ENCODE measurements around the gene GRID2.

GRID2 gene

DNA sequence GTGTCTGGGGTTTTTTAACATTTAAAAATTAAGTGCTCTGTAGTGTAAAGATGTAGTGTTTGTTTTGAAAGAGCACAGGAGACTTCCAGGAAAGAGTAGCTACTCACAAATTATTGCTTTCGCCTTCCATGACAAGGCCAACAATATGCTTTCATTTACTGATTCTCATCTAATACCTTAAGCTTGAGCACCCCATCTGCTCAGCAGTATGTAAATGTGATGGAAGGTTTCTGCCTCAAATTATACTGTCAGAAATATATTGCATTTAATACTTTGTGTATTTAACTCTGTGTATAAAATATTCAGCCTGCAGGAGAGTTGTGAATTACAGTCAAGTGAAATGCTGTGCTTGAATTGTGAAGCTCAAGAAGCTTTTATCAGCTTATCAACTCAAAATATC lies 1228.5 kb downstream of the GRID2 start:
- WGBS, 2 donors (ENCODE audit: extremely low coverage in 2 of 2, insufficient read length in 2 of 2, insufficient replicate concordance in 1 of 2): no CpG with 5 or more reads among the region's 1 CpG
- H2AK5ac ChIP-seq (ENCODE audit: low read depth, low read length): no peak overlapping the region
- H2BK5ac ChIP-seq (ENCODE audit: low read length): no peak overlapping the region
- H2BK120ac ChIP-seq (ENCODE audit: low read depth, low read length): no peak overlapping the region
- H3K79me1 ChIP-seq (ENCODE audit: low read depth, low read length): no peaks in the 10 kb centered on the region
- no peak overlapping the region for H4K91ac ChIP-seq (ENCODE audit: low read depth, low read length, poor library complexity)
- no peak overlapping the region for H3K4me2 ChIP-seq (ENCODE audit: insufficient read depth, low read length, poor library complexity, severe bottlenecking)
- H3K23ac ChIP-seq (ENCODE audit: low read depth, low read length, poor library complexity): no peak overlapping the region
- H3K27ac ChIP-seq (replicated peaks; ENCODE audit: low read length): no peak overlapping the region
- no peak overlapping the region for H3K9ac ChIP-seq (ENCODE audit: low read depth, low read length, poor library complexity)
- no peaks in the 10 kb centered on the region for H3K9me3 ChIP-seq (replicated peaks in 1 of 2; ENCODE audit: control insufficient read depth in 2 of 2, insufficient read depth in 1 of 2, low read depth in 1 of 2, low read length in 2 of 2)
- no peak overlapping the region for H3K14ac ChIP-seq (ENCODE audit: low read length)
- H3K4me1 ChIP-seq (ENCODE audit: control insufficient read depth in 2 of 2, insufficient read depth in 1 of 2, low read depth in 1 of 2, low read length in 2 of 2): no peaks in the 10 kb centered on the region
- no peak overlapping the region for H2BK15ac ChIP-seq (ENCODE audit: low read length)
- H4K8ac ChIP-seq (ENCODE audit: low read depth, low read length): no peak overlapping the region
- H3K4me3 ChIP-seq (ENCODE audit: low read length in 2 of 2): no peak overlapping the region
- H2BK12ac ChIP-seq (ENCODE audit: low read length): no peak overlapping the region
- H3K27me3 ChIP-seq (ENCODE audit: control insufficient read depth in 3 of 3, insufficient read depth in 3 of 3, low read depth in 1 of 3, low read length in 3 of 3): no peaks in the 10 kb centered on the region
- no peak for DNase-seq (ENCODE audit: low spot score)
- no peak overlapping the region for H2AFZ ChIP-seq (ENCODE audit: low read length)
- H3K36me3 ChIP-seq (replicated peaks in 1 of 2; ENCODE audit: control insufficient read depth in 2 of 2, insufficient read depth in 2 of 2, low read length in 2 of 2): no peaks in the 10 kb centered on the region
- H3K4ac ChIP-seq (ENCODE audit: low read length): no peak overlapping the region
- H3K18ac ChIP-seq (ENCODE audit: low read length): no peak overlapping the region

DNA sequence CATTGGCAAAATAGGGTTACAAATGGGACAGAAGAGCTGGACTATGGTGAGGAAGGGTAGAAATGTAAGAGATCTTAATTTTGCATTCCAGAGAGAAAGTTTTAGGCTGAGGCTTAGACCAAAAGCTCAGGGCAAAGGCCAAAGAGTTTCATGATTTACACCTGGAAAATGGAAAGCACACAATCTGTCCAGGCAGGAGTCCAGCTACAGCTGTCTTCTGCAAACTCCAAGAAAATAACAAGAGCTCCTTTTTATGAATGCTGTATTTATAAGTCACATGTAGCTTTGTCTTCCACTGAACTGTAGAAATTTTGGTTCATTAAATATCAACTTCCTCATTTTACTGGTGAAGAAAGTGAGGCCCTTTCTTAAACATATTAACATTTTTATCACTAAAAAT lies 1236.8 kb downstream of the GRID2 start:
- Histone ChIP-seq H2AFZ (ENCODE audit: low read length) (no peak overlapping the region), H3K36me3 (replicated peaks in 1 of 2; ENCODE audit: control insufficient read depth in 2 of 2, insufficient read depth in 2 of 2, low read length in 2 of 2) (no peaks in the 10 kb centered on the region), H3K18ac (ENCODE audit: low read length) (no peak overlapping the region), H3K79me1 (ENCODE audit: low read depth, low read length) (no peaks in the 10 kb centered on the region), H3K9me3 (replicated peaks in 1 of 2; ENCODE audit: control insufficient read depth in 2 of 2, insufficient read depth in 1 of 2, low read depth in 1 of 2, low read length in 2 of 2) (no peaks in the 10 kb centered on the region), H3K27me3 (ENCODE audit: control insufficient read depth in 3 of 3, insufficient read depth in 3 of 3, low read depth in 1 of 3, low read length in 3 of 3) (no peaks in the 10 kb centered on the region), H4K91ac (ENCODE audit: low read depth, low read length, poor library complexity) (no peak overlapping the region), H2BK120ac (ENCODE audit: low read depth, low read length) (no peak overlapping the region), H3K4me1 (ENCODE audit: control insufficient read depth in 2 of 2, insufficient read depth in 1 of 2, low read depth in 1 of 2, low read length in 2 of 2) (no peaks in the 10 kb centered on the region), H3K23ac (ENCODE audit: low read depth, low read length, poor library complexity) (no peak overlapping the region), H3K27ac (replicated peaks; ENCODE audit: low read length) (no peak overlapping the region), H2BK15ac (ENCODE audit: low read length) (no peak overlapping the region), H4K8ac (ENCODE audit: low read depth, low read length) (no peak overlapping the region), H2BK5ac (ENCODE audit: low read length) (no peak overlapping the region), H2BK12ac (ENCODE audit: low read length) (no peak overlapping the region), H3K4me3 (ENCODE audit: low read length in 2 of 2) (no peak overlapping the region), H3K4ac (ENCODE audit: low read length) (no peak overlapping the region), H3K9ac (ENCODE audit: low read depth, low read length, poor library complexity) (no peak overlapping the region), H3K14ac (ENCODE audit: low read length) (no peak overlapping the region), H2AK5ac (ENCODE audit: low read depth, low read length) (no peak overlapping the region), H3K4me2 (ENCODE audit: insufficient read depth, low read length, poor library complexity, severe bottlenecking) (no peak overlapping the region)
- DNase-seq (ENCODE audit: low spot score): no peak

DNA sequence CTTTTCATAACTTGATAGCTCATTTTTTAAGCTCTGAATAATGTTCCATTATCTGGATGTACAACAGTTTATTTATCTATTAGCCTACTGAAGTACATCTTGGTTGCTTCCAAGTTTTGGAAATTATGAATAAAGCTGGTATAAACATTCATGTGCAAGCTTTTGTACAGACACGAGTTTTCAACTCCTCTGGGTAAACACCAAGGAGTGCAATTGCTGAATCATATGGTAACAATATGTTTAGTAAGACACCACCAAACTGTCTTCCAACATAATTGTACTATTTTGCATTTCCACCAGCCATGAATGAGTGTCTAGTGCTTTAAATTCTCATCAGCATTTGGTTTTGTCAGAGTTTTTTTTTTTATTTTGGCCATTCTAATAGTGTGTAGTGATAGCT lies 1258.1 kb downstream of the GRID2 start:
- no peak overlapping the region for H3K4me3 ChIP-seq (ENCODE audit: low read length in 2 of 2)

DNA sequence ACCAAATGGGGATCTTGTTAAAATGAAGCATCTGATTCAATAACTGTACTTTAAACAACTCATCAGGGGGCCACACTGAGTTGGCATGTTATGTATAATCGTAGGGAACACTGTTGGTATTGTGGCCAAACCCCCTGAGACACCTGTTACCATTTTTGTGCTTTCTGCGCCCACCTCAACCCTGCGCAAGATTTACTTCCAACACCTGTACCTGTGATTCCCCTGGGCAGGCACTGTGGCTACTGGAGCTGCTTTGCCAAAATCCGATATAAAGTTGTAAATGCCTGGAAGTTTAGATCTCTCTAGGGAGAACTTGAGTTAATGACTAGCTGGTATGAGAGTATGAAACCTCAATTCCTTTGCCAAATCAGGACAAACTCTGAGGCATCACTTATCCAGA lies 1265.0 kb downstream of the GRID2 start:
- no peaks in the 10 kb centered on the region for H3K36me3 ChIP-seq (replicated peaks in 1 of 2; ENCODE audit: control insufficient read depth in 2 of 2, insufficient read depth in 2 of 2, low read length in 2 of 2)
- no peak overlapping the region for H3K4ac ChIP-seq (ENCODE audit: low read length)
- no peak overlapping the region for H4K91ac ChIP-seq (ENCODE audit: low read depth, low read length, poor library complexity)
- H3K18ac ChIP-seq (ENCODE audit: low read length): no peak overlapping the region
- H3K23ac ChIP-seq (ENCODE audit: low read depth, low read length, poor library complexity): no peak overlapping the region
- H2BK5ac ChIP-seq (ENCODE audit: low read length): no peak overlapping the region
- H3K9ac ChIP-seq (ENCODE audit: low read depth, low read length, poor library complexity): no peak overlapping the region
- H2AK5ac ChIP-seq (ENCODE audit: low read depth, low read length): no peak overlapping the region
- DNase-seq (ENCODE audit: low spot score): no peak
- no peak overlapping the region for H3K14ac ChIP-seq (ENCODE audit: low read length)
- no peaks in the 10 kb centered on the region for H3K27me3 ChIP-seq (ENCODE audit: control insufficient read depth in 3 of 3, insufficient read depth in 3 of 3, low read depth in 1 of 3, low read length in 3 of 3)
- H3K4me2 ChIP-seq (ENCODE audit: insufficient read depth, low read length, poor library complexity, severe bottlenecking): no peak overlapping the region
- H2BK120ac ChIP-seq (ENCODE audit: low read depth, low read length): no peak overlapping the region
- H3K9me3 ChIP-seq (replicated peaks in 1 of 2; ENCODE audit: control insufficient read depth in 2 of 2, insufficient read depth in 1 of 2, low read depth in 1 of 2, low read length in 2 of 2): no peaks in the 10 kb centered on the region
- no peak overlapping the region for H3K27ac ChIP-seq (replicated peaks; ENCODE audit: low read length)
- no peaks in the 10 kb centered on the region for H3K4me1 ChIP-seq (ENCODE audit: control insufficient read depth in 2 of 2, insufficient read depth in 1 of 2, low read depth in 1 of 2, low read length in 2 of 2)
- WGBS, 2 donors (ENCODE audit: extremely low coverage in 2 of 2, insufficient read length in 2 of 2, insufficient replicate concordance in 1 of 2): no CpG with 5 or more reads among the region's 4 CpGs
- H2AFZ ChIP-seq (ENCODE audit: low read length): no peak overlapping the region
- no peaks in the 10 kb centered on the region for H3K79me1 ChIP-seq (ENCODE audit: low read depth, low read length)
- no peak overlapping the region for H2BK15ac ChIP-seq (ENCODE audit: low read length)
- no peak overlapping the region for H4K8ac ChIP-seq (ENCODE audit: low read depth, low read length)
- H2BK12ac ChIP-seq (ENCODE audit: low read length): no peak overlapping the region
- H3K4me3 ChIP-seq (ENCODE audit: low read length in 2 of 2): no peak overlapping the region

More for the DNA sequence above, 1258.1 kb downstream of the GRID2 start:
- H3K4ac ChIP-seq (ENCODE audit: low read length): no peak overlapping the region
- no CpG with 5 or more reads among the region's 1 CpG for WGBS, 2 donors (ENCODE audit: extremely low coverage in 2 of 2, insufficient read length in 2 of 2, insufficient replicate concordance in 1 of 2)
- no peaks in the 10 kb centered on the region for H3K27me3 ChIP-seq (ENCODE audit: control insufficient read depth in 3 of 3, insufficient read depth in 3 of 3, low read depth in 1 of 3, low read length in 3 of 3)
- no peak overlapping the region for H3K14ac ChIP-seq (ENCODE audit: low read length)
- H3K9me3 ChIP-seq (replicated peaks in 1 of 2; ENCODE audit: control insufficient read depth in 2 of 2, insufficient read depth in 1 of 2, low read depth in 1 of 2, low read length in 2 of 2): no peaks in the 10 kb centered on the region
- H2BK15ac ChIP-seq (ENCODE audit: low read length): no peak overlapping the region
- no peaks in the 10 kb centered on the region for H3K79me1 ChIP-seq (ENCODE audit: low read depth, low read length)
- H3K9ac ChIP-seq (ENCODE audit: low read depth, low read length, poor library complexity): no peak overlapping the region
- H2AFZ ChIP-seq (ENCODE audit: low read length): no peak overlapping the region
- no peak overlapping the region for H3K4me2 ChIP-seq (ENCODE audit: insufficient read depth, low read length, poor library complexity, severe bottlenecking)
- H3K18ac ChIP-seq (ENCODE audit: low read length): no peak overlapping the region
- H3K4me1 ChIP-seq (ENCODE audit: control insufficient read depth in 2 of 2, insufficient read depth in 1 of 2, low read depth in 1 of 2, low read length in 2 of 2): no peaks in the 10 kb centered on the region
- H4K91ac ChIP-seq (ENCODE audit: low read depth, low read length, poor library complexity): no peak overlapping the region
- H4K8ac ChIP-seq (ENCODE audit: low read depth, low read length): no peak overlapping the region
- H2BK5ac ChIP-seq (ENCODE audit: low read length): no peak overlapping the region
- H3K36me3 ChIP-seq (replicated peaks in 1 of 2; ENCODE audit: control insufficient read depth in 2 of 2, insufficient read depth in 2 of 2, low read length in 2 of 2): no peaks in the 10 kb centered on the region
- DNase-seq (ENCODE audit: low spot score): no peak
- H2BK120ac ChIP-seq (ENCODE audit: low read depth, low read length): no peak overlapping the region
- H3K27ac ChIP-seq (replicated peaks; ENCODE audit: low read length): no peak overlapping the region
- no peak overlapping the region for H3K23ac ChIP-seq (ENCODE audit: low read depth, low read length, poor library complexity)
- no peak overlapping the region for H2AK5ac ChIP-seq (ENCODE audit: low read depth, low read length)
- H2BK12ac ChIP-seq (ENCODE audit: low read length): no peak overlapping the region

Measured in neuronal stem cell (in vitro differentiated cells).